Astrocyte (in vitro differentiated cells and primary cell): ENCODE measurements around the gene SWT1. TPM values are rescaled to one million over a fixed set of nuclear protein-coding genes. Genes with fewer than 3 reads are reported as not detected.

ENCODE experiments used
- DNase-seq: peaks from one replicate; pipeline ENCODE4 v3.0.0-alpha.2; 2010; ENCODE audit warnings: low read depth
- FAIRE-seq: peaks from 2 replicates; lab custom pipeline; 2011; peaks lifted over from hg19 to GRCh38; lab: Jason Lieb, UNC
- H2AFZ ChIP-seq: 2 replicates; pipeline ENCODE4 v1.6.0; 2012; ENCODE audit warnings: low read depth, low read length, inconsistent platforms
- H3K27ac ChIP-seq: 2 replicates; pipeline ENCODE4 v1.5.1; 2011; ENCODE audit warnings: low read depth, low read length, inconsistent platforms
- H3K27me3 ChIP-seq: 2 replicates; pipeline ENCODE4 v1.6.0; 2011; ENCODE audit warnings: low read length, inconsistent platforms; ENCODE audit not compliant: insufficient read depth
- H3K36me3 ChIP-seq: 2 replicates; pipeline ENCODE4 v1.5.1; 2011; ENCODE audit warnings: low read length, inconsistent platforms; ENCODE audit not compliant: insufficient read depth
- H3K4me1 ChIP-seq: 2 replicates; pipeline ENCODE4 v1.5.1; 2011; ENCODE audit warnings: low read length, inconsistent platforms; ENCODE audit not compliant: insufficient read depth
- H3K4me2 ChIP-seq: 2 replicates; pipeline ENCODE4 v1.6.0; 2012; ENCODE audit warnings: low read length, inconsistent platforms
- H3K4me3 ChIP-seq: 2 replicates; pipeline ENCODE4 v1.5.1; 2011; ENCODE audit warnings: low read depth, mild to moderate bottlenecking, low read length, inconsistent platforms; ENCODE audit not compliant: insufficient read depth
- H3K79me2 ChIP-seq: 2 replicates; pipeline ENCODE4 v1.6.0; 2012; ENCODE audit warnings: mild to moderate bottlenecking, low read length, inconsistent platforms; ENCODE audit not compliant: insufficient read depth
- H3K9ac ChIP-seq: 2 replicates; pipeline ENCODE4 v1.6.0; 2012; ENCODE audit warnings: mild to moderate bottlenecking, low read length, inconsistent platforms
- H3K9me3 ChIP-seq: 2 replicates; pipeline ENCODE4 v1.5.1; 2012; ENCODE audit warnings: low read depth, mild to moderate bottlenecking, low read length, inconsistent platforms; ENCODE audit not compliant: insufficient read depth
- H4K20me1 ChIP-seq: 2 replicates; pipeline ENCODE4 v1.6.0; 2012; ENCODE audit warnings: low read length, inconsistent platforms; ENCODE audit not compliant: insufficient read depth
- H3K27ac Mint-ChIP-seq: one replicate; pipeline ENCODE4 v1.8.0; 2021; ENCODE audit warnings: mild to moderate bottlenecking, mixed read lengths; ENCODE audit not compliant: unreplicated experiment
- H3K27me3 Mint-ChIP-seq: one replicate; pipeline ENCODE4 v1.8.0; 2021; ENCODE audit warnings: low read depth, mixed read lengths; ENCODE audit not compliant: unreplicated experiment
- H3K36me3 Mint-ChIP-seq: one replicate; pipeline ENCODE4 v1.8.0; 2021; ENCODE audit warnings: low read depth, mixed read lengths; ENCODE audit not compliant: unreplicated experiment
- H3K4me1 Mint-ChIP-seq: one replicate; pipeline ENCODE4 v1.8.0; 2021; ENCODE audit warnings: low read depth, mixed read lengths; ENCODE audit not compliant: unreplicated experiment
- H3K4me3 Mint-ChIP-seq: one replicate; pipeline ENCODE4 v1.8.0; 2021; ENCODE audit warnings: mild to moderate bottlenecking, moderate library complexity, mixed read lengths; ENCODE audit not compliant: unreplicated experiment
- H3K9me3 Mint-ChIP-seq: one replicate; pipeline ENCODE4 v1.8.0; 2021; ENCODE audit warnings: mild to moderate bottlenecking, mixed read lengths; ENCODE audit not compliant: unreplicated experiment
- EZH2 ChIP-seq: IDR thresholded peaks from 2 replicates; pipeline ENCODE4 v1.6.1; 2012; ENCODE audit warnings: mild to moderate bottlenecking, low read length, inconsistent platforms; ENCODE audit not compliant: insufficient read depth
- total RNA-seq: library from RNA; stranded (reverse); gene quantifications from 2 replicates; pipeline ENCODE4 v1.2.1, GENCODE V29; 2021
- TF ChIP-seq, protein P1 (sequence below): IDR thresholded peaks from 2 replicates; pipeline ENCODE4 v1.5.1; 2011; ENCODE audit warnings: low read depth, mild to moderate bottlenecking, inconsistent platforms, low read length, moderate library complexity; ENCODE audit not compliant: insufficient read depth

The SWT1 gene
- total RNA-seq, 1 donor from 2014 or later = 5.4 TPM

DNA sequence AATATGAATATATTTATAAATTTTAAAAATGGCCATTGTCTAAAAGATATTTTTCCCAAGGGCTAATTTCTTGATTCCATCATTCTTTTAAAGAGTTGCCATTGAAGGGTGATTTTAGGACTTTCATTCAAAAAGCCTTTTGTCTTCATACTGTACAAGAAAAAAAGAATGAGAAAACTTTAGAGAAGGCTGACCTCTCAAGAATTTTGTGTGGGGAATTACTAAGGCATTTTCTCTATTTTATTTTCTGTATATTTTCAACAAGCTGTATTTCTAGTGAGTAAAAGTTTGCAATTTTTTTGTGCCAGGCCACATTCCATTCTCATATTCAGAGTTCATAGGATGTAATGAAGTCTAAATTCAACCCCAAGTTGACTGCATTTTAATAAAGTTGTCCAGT is 110.7 kb downstream of the SWT1 start:
- FAIRE-seq = no peak
- H4K20me1 ChIP-seq = no peaks in the 10 kb centered on the region
- no peaks in the 10 kb centered on the region for H3K36me3 ChIP-seq
- no peak overlapping the region for H3K27ac ChIP-seq
- no peak overlapping the region for H3K4me3 ChIP-seq
- Mint-ChIP-seq H3K4me1 (no peaks in the 10 kb centered on the region), H3K27me3 (no peaks in the 10 kb centered on the region), H3K36me3 (no peaks in the 10 kb centered on the region), H3K9me3 (no peaks in the 10 kb centered on the region), H3K4me3 (no peak overlapping the region), H3K27ac (no peak overlapping the region)
- DNase-seq = no peak
- TF ChIP-seq, protein P1, sequence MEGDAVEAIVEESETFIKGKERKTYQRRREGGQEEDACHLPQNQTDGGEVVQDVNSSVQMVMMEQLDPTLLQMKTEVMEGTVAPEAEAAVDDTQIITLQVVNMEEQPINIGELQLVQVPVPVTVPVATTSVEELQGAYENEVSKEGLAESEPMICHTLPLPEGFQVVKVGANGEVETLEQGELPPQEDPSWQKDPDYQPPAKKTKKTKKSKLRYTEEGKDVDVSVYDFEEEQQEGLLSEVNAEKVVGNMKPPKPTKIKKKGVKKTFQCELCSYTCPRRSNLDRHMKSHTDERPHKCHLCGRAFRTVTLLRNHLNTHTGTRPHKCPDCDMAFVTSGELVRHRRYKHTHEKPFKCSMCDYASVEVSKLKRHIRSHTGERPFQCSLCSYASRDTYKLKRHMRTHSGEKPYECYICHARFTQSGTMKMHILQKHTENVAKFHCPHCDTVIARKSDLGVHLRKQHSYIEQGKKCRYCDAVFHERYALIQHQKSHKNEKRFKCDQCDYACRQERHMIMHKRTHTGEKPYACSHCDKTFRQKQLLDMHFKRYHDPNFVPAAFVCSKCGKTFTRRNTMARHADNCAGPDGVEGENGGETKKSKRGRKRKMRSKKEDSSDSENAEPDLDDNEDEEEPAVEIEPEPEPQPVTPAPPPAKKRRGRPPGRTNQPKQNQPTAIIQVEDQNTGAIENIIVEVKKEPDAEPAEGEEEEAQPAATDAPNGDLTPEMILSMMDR = no peak
- no peak for TF ChIP-seq EZH2
- no peak overlapping the region for H2AFZ ChIP-seq
- H3K9me3 ChIP-seq = no peaks in the 10 kb centered on the region
- H3K27me3 ChIP-seq = no peaks in the 10 kb centered on the region
- no peaks in the 10 kb centered on the region for H3K4me1 ChIP-seq
- H3K4me2 ChIP-seq = no peak overlapping the region
- H3K79me2 ChIP-seq = no peaks in the 10 kb centered on the region
- no peak overlapping the region for H3K9ac ChIP-seq

DNA sequence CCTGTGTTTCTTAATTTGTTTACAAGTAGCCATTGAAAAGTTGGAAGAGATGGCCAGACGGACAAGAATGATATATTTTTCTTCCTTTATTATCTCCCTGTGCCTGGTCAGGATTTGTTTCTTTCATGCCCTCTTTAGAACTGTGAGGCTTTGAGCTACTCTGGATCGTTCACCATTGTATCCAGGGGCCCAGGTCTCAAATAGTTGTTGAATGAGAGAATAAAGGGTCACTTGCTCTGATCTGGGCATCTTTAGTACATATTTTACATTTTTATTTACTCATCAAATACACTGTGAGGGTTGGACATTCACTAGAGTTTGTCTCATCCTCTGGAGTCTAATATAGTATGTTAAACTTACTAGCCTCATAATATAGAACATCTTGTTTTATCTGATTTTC is 111.4 kb downstream of the SWT1 start:
- no peaks in the 10 kb centered on the region for H3K79me2 ChIP-seq
- no peak for FAIRE-seq
- H3K4me1 ChIP-seq = no peaks in the 10 kb centered on the region
- H4K20me1 ChIP-seq = no peaks in the 10 kb centered on the region
- no peaks in the 10 kb centered on the region for H3K27me3 Mint-ChIP-seq
- H3K4me2 ChIP-seq = no peak overlapping the region
- no peaks in the 10 kb centered on the region for H3K9me3 ChIP-seq
- no peak overlapping the region for H3K27ac ChIP-seq
- no peaks in the 10 kb centered on the region for H3K9me3 Mint-ChIP-seq
- no peaks in the 10 kb centered on the region for H3K27me3 ChIP-seq
- no peak overlapping the region for H3K27ac Mint-ChIP-seq
- H3K9ac ChIP-seq = no peak overlapping the region
- no peaks in the 10 kb centered on the region for H3K36me3 Mint-ChIP-seq
- H2AFZ ChIP-seq = no peak overlapping the region
- no peaks in the 10 kb centered on the region for H3K4me1 Mint-ChIP-seq
- no peak for DNase-seq
- no peaks in the 10 kb centered on the region for H3K36me3 ChIP-seq
- TF ChIP-seq, protein P1 = no peak
- TF ChIP-seq EZH2 = no peak
- no peak overlapping the region for H3K4me3 Mint-ChIP-seq
- no peak overlapping the region for H3K4me3 ChIP-seq

DNA sequence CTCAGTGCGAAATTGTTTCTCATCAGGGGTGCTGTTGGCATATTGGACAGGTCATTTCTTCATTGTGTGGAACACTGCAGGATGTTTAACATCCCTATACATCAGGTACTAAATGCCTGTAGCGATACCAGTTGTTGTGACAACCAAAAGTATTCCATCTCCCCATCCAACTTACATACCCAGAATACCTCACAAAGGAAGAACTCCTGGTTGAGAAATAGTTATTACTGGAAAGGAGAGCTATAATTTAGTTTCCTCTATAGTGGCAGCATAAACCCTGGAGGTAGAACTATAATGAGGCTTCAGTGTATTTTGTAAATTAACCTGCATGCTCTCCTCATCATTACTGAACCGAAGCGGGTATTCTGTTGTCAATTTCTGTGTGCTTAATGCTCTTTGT is 115.0 kb downstream of the SWT1 start:
- Histone ChIP-seq H3K36me3 (no peaks in the 10 kb centered on the region), H2AFZ (no peak overlapping the region), H3K9me3 (no peaks in the 10 kb centered on the region), H3K4me1 (no peaks in the 10 kb centered on the region), H3K4me2 (no peak overlapping the region), H3K79me2 (no peaks in the 10 kb centered on the region), H3K27ac (no peak overlapping the region), H3K9ac (no peak overlapping the region), H3K4me3 (no peak overlapping the region), H4K20me1 (no peaks in the 10 kb centered on the region), H3K27me3 (no peaks in the 10 kb centered on the region)
- H3K27me3 Mint-ChIP-seq = no peaks in the 10 kb centered on the region
- H3K27ac Mint-ChIP-seq = no peak overlapping the region
- H3K9me3 Mint-ChIP-seq = no peaks in the 10 kb centered on the region
- H3K4me3 Mint-ChIP-seq = no peak overlapping the region
- H3K4me1 Mint-ChIP-seq = no peaks in the 10 kb centered on the region
- no peaks in the 10 kb centered on the region for H3K36me3 Mint-ChIP-seq
- TF ChIP-seq, protein P1 = no peak
- FAIRE-seq (peak; percentile 43), DNase-seq (no peak)
